GM12865 (cell line): ENCODE data around the gene ZDHHC9.
A peak's percentile ranks its signal among the peaks of the same experiment; 100 is the strongest.

Source experiments
- DNase-seq: peaks from one replicate; pipeline ENCODE4 v3.0.0; 2010; ENCODE audit warnings: low read depth
- H3K4me3 ChIP-seq: 2 replicates; pipeline ENCODE4 v1.5.1; 2011; ENCODE audit warnings: mild to moderate bottlenecking, low read depth, low read length, control low read depth
- TF ChIP-seq, protein P1 (sequence below): IDR thresholded peaks from 2 replicates; pipeline ENCODE4 v1.5.1; 2011; ENCODE audit warnings: low read length, control low read depth, low read depth, inconsistent platforms; ENCODE audit not compliant: insufficient read depth; ENCODE audit errors: missing control alignments

ZDHHC9 gene

DNA sequence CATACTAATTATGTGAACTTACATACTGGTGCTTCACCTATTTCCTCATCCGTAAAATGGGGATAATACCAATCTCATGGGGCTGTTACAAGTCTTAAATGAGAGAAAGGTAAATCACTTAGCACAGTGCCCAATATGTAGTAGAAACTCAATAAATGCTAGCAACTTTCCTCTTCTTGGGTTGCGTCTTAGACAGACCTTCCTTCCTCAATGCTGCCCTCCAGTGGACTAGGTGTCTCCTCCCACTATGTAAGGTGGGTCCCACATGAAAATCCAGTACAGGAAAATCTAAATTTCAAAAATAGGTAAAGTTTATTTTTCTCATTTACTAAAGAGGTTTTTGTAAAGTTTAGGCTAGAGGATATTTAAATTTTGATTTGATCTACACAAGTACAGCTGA is 20.6 kb downstream of the ZDHHC9 start:
- DNase-seq: peak; percentile 72
- no peak overlapping the region for H3K4me3 ChIP-seq
- TF ChIP-seq, protein P1, sequence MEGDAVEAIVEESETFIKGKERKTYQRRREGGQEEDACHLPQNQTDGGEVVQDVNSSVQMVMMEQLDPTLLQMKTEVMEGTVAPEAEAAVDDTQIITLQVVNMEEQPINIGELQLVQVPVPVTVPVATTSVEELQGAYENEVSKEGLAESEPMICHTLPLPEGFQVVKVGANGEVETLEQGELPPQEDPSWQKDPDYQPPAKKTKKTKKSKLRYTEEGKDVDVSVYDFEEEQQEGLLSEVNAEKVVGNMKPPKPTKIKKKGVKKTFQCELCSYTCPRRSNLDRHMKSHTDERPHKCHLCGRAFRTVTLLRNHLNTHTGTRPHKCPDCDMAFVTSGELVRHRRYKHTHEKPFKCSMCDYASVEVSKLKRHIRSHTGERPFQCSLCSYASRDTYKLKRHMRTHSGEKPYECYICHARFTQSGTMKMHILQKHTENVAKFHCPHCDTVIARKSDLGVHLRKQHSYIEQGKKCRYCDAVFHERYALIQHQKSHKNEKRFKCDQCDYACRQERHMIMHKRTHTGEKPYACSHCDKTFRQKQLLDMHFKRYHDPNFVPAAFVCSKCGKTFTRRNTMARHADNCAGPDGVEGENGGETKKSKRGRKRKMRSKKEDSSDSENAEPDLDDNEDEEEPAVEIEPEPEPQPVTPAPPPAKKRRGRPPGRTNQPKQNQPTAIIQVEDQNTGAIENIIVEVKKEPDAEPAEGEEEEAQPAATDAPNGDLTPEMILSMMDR: peak; percentile 49

DNA sequence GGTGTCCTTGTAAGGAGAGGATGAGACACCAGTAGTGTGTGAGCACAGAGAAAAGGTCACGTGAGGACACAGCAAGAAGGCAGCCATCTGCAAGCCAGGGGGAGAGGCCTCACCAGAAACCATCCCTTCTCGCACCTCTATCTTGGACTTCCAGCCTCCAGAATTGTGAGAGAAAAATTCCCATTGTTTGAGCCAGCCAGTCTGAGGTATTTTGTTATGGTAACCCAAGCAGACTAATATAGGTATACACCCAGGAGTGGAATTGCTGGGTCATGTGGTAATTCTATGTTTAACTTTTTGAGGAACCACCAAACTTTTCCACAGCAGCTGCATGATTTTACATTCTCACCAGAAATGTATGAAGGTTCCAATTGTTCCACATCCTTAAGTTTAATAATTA is 25.6 kb downstream of the ZDHHC9 start:
- DNase-seq: no peak
- TF ChIP-seq, protein P1: no peak
- no peak overlapping the region for H3K4me3 ChIP-seq

DNA sequence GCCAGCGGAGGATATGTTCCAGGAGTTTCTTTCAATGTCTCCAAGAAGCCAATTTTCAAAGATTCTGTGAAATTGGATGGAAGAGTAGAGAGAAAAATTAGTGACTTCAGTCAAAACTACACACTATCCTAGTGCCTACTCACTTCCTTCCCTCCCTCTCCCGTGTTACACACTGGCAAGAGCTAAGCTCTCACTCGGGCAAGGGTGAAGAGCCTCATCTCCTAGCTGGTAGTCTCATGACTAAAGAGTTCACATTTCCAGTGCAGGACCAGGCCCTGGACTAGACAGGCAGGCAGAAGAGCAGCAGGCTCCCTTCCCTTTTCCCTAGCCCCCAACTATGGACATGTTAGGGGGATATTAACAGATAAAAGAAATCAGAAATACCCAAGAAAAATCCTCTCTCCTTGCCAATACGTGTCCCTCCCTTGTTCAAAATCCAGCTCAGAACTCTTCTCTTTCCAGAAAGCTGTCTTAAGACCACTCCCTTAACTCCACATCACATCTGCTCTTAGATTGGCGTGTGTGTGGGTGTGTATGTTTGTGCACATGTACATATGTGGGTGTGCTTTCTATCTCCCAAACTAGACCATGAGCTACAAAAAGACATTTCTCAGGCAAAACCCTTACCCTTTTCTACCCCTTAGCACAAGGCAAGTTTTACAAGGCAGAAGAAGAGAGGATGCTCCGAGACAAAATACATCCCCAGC is 29.9 kb downstream of the ZDHHC9 start:
- DNase-seq: no peak
- H3K4me3 ChIP-seq: no peak overlapping the region
- TF ChIP-seq, protein P1: no peak

DNA sequence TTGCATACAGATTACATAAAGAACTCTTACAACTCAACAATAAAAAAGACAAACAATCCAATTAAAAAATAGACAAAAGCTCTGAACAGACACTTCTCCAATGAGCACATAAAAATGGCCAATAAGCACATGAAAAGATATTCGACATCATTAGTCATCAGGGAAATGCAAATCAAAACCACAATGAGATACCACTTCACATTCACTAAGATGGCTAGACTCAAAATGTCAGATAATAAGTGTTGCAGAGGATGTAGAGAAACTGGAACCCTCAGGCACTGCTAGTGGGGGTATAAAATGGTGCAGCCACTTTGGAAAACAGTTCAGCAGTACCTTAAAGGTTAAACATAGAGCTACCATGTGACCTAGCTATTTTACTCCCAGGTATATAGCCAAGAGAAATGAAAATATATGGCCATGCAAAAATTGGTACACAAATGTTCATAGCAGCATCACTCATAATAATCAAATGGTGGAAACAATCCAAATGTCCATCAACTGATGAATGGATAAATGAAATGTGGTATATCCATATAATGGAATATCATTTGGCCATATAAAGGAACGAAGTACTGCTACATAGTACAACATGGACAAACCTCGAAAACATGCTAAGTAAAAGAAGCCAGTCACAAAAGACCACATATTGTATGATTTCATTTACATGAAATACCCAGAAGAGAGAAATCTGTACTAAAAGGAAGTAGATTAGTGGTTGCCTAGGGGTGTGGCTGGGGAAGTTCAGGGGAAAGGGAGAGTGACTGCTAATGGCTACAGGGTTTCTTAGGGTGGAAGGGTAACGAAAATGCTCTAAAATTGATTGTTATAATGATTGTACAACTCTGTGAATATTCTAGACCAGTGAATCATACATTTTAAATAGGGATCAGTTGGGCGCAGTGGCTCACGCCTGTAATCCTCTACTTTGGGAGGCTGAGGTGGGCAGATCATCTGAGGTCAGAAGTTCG is 34.6 kb downstream of the ZDHHC9 start:
- DNase-seq: no peak
- TF ChIP-seq, protein P1: no peak
- no peak overlapping the region for H3K4me3 ChIP-seq

DNA sequence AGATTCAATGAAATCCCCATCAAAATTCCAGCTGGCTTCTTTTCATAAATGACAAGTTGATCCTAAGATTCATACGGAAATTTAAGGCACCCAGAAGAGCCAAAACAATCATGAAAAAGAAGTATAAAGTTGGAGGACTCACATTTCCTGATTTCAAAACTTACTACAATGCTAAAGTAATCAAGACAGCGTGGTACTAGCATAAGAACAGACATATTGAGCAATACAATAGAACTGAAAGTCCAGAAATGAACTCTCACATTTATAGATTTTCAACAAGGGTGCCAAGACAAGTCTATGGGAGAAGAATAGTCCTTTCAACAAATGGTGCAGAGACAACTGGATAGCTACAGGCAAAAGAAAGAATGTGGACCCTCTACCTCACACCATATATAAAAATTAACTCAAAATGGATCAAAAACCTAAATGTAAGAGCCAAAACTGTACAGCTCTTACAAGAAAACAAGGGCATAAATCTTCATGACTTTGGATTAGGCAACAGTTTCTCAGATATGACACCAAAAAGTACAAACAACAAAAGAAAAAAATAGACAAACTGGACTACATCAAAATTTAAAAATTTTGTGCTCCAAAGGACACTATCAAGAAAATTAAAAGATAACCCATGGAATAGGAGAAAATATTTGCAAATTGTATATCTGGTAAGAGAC is 35.4 kb downstream of the ZDHHC9 start:
- H3K4me3 ChIP-seq: no peak overlapping the region
- TF ChIP-seq, protein P1: no peak
- DNase-seq: no peak

DNA sequence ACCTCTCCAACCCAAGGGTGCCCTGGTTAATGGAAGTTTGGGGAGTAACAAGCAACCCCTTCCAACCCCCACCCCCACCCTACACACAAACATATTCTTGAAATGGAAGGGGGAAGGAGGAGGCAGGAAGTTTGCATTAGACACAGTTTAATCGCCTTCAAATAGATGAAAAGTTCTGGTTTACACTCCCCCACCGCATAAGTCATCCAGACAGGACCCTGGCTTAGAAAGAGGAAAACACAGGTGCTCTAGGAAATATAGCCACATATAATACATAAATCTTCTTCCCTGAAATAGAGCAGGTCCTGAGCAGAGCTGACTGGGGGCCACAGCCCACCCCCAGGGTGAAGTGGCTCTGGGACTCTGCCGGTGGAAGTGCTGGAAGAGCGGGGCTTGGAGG is 38.9 kb downstream of the ZDHHC9 start:
- DNase-seq: no peak
- TF ChIP-seq, protein P1: no peak
- H3K4me3 ChIP-seq: no peak overlapping the region
